Cardiac septum (tissue), 1 donor: ENCODE measurements around the gene ABHD6. TPM values are rescaled to one million over a fixed set of nuclear protein-coding genes. Genes with fewer than 3 reads are reported as not detected.

ENCODE experiments used
- DNase-seq: peaks from one replicate; pipeline ENCODE4 v3.0.0-alpha.2; 2020; ENCODE audit warnings: low spot score
- intact Hi-C: fragments of 100-400 bp; cut with DNase I; formaldehyde crosslinking; loops from one replicate; pipeline ENCODE4 v1.14.0; 2022
- total RNA-seq: library from RNA; stranded (reverse); fragmentation: NEBNext Ultra II Directional; extraction: Animal tissue kit (Norgen Biotek cat#: 25700); gene quantifications from one replicate; pipeline ENCODE4 v1.2.1, GENCODE V29; 2021
- donor health status: DM: no; HTN: no; CAD: no.

Gene ABHD6
- total RNA-seq, 1 donor from 2014 or later = 4.9 TPM

DNA sequence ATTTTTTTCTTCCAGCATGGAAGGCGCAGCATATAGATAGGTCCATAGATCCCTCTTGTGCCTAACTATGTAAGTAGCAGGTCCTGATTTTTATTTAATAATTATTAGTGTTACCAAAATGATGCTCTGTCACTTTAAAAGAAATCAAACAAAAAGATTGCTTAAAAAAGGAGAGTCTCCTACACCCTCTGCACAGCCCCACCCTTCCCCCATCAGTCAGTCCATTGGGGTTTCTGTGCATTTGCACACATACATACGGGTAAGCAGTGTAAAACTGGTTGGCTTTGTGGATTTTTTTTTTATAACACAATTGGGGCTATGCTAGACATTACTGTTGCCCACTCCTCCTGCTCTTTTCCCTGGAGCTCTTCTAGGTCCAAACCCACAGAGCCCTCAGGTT lies 61.5 kb downstream of the ABHD6 start:
- DNase-seq = no peak
- intact Hi-C loops = loop anchor here (2.0 kb wide), 1 partner anchor 112 kb away; no protein-coding TSS in a partner anchor

DNA sequence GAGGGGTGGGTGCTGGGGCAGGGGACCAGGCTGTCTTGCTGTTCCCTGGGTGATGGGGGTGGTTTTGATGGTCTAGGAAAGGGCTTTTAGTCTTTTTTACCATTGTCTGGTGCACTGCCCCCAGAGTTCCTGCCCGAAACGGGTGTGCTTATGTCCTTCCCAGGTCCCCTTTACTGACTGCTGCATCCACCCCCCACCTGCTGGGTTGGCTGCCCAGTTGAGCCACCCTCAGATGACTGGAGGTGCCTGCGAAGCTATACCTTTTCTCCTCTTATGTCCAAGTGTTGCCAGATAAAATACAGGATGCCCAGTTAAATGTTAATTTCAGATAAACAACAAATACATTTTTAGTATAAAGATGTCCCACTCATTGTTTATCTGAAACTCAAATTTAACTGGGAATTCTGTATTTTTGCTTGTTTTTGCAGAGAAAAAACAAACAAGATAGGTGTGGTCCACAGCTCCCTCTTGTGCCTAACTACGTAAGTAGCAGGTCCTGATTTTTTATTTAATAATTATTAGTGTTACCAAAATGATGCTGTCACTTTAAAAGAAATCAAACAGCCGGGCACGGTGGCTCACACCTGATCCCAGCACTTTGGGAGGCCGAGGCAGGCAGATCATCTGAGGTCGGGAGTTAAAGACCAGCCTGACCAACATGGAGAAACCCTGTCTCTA lies 62.4 kb downstream of the ABHD6 start:
- intact Hi-C loops = loop anchor here (2.0 kb wide), 1 partner anchor 113 kb away; no protein-coding TSS in a partner anchor
- DNase-seq = no peak

DNA sequence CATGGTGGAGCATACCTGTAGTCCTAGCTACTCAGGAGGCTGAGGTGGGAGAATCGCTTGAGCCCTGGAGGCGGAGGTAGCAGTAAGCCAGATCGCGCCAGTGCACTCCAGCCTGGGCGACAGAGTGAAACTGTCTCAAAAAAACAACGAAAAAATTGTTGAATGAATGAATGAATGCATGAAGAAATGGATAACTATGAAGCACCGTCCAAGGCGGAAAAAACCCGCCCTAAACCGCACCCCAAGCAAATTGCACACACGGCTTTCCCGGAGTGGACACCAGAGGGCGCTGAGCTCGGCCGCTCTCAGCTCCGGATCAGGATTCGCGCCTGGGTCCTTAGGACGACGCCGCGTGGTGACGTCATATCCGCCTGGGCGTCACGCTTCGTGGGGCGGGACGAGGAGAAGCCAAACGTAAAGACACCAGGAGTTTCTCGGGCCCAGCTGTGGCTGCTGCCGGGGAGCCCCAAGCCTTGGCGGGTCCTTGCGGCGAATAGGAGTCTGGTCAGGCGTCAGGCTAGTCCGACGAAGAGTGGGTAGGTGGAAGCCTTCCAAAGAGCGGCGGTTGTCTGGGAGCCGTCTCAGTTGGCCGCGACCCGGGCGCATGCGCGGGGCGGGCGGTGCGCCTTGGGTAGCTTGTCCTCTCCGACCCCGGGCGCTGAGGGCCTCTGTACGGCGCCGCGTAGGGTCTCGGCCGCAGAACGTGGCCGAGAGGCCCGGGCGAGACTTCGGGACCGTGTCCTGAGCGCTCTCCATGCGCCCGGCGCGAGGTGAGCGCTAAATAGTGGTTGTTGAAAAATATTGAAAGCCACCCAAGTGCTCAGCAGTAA lies 68.5 kb downstream of the ABHD6 start, which contains the start of the genes HTD2 and RPP14:
Gene HTD2, plus strand, starts transcription at position 639 of the 830 bp plus-strand sequence. CDS start 11,094 bp downstream, outside the sequence.
Gene RPP14, plus strand, starts transcription at position 364 of the 830 bp plus-strand sequence. CDS start 4,085 bp downstream, outside the sequence.
- DNase-seq = peak; percentile 99
- intact Hi-C loops = loop anchor here (1.0 to 5.0 kb wide), 4 partner anchors 27 to 226 kb away; partner anchors contain the start of genes ABHD6 and KCTD6

DNA sequence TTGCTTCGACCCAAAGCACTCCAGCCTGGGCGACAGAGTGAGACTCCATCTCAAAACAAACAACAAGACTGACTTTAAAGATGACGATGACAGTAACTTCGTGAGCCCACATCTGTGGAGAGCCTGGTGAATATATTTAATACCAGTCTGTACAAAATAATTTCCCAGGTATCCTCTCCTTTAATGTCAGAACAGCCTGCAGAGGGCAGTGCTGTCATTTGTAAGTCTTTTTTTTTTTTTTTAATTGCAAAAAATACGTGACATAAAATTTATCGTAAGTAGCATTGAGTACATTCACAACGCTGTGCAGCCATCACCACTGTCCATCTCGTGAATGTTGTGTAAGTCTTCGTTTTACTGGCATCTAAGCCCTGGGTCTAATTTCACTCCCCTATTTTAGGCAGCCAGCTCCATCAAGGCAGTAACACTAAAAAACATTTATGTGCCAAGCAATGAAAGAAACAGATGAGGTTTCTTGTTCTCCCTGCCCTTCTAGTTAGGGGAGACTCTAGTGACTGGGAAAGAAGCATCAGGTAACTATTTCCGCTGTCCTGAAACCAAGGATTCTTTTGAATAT lies 70.1 kb downstream of the ABHD6 start:
- DNase-seq = no peak
- intact Hi-C loops = loop anchor here (5.0 kb wide), 2 partner anchors 185 to 225 kb away; partner anchors contain the start of gene KCTD6

DNA sequence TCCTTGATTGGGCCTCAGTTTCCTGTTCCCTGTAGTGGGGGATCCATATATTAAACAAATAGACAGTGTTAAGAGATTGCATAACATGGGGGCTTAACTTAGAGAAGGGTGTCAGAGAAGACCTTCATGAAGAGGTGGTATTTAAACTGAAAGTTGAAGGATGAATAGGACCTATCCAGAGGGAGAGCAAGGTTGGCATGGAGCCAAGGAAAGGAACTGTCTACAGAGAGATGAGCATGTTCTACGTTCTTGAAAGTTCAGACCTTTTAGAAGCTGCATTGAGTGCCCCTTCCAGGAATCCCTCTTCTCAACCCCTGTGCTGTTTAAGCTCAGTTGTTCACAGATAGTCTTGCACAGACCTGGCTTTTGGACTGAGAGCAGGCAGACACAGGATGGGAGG lies 71.1 kb downstream of the ABHD6 start:
- intact Hi-C loops = loop anchor here (5.0 kb wide), 2 partner anchors 184 to 224 kb away; partner anchors contain the start of gene KCTD6
- no peak for DNase-seq

DNA sequence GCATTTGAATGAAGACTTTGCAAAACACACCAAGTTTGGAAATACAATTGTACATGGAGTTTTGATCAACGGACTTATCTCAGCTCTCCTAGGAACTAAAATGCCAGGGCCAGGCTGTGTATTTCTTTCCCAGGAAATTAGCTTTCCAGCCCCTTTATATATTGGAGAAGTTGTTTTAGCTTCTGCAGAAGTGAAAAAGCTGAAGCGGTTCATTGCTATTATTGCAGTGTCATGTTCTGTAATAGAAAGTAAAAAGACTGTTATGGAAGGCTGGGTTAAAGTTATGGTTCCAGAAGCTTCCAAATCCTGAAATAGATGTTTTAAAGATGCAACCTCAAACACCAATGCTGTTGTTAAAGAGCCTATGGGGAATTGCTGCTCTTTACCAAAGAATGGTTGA lies 80.2 kb downstream of the ABHD6 start:
- intact Hi-C loops = loop anchor here (10.0 kb wide), 1 partner anchor 317 kb away; no protein-coding TSS in a partner anchor
- no peak for DNase-seq

DNA sequence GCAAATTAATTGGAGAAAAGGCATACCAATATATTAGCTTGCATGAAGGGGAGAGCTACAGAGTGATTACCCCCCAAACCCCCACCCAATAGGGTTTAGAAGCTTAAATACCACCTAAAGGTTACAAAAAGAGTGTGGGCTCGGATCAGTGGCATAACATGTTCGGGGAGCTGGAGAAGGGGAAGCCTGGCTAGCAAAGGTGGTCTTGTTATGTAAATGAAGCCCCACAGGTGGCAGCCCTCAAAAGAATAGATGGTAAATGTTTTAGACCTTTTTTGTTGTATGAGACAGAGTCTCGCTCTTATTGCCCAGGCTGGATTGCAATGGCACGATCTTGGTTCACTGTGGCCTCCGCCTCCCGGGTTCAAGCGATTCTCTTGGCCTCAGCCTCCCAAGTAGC lies 84.2 kb downstream of the ABHD6 start:
- intact Hi-C loops = no loop called here
- no peak for DNase-seq

DNA sequence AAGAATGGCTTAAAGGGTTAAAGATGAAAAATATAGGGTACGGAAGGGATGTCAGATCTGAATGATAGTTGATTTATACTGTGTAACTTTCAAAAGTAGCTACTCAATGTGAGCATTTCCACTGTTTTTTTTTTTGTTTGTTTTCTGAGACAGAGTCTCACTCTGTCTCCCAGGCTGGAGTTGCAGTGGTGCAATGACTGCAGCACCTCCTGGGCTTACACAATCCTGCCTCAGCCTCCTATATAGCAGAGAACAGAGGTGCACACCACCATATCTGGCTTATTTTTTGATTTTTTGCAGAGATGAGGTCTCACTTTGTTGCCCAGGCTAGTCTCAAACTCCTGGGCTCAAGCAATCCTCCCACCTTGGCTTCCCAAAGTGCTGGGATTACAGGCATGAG lies 85.2 kb downstream of the ABHD6 start:
- no peak for DNase-seq
- intact Hi-C loops = no loop called here

DNA sequence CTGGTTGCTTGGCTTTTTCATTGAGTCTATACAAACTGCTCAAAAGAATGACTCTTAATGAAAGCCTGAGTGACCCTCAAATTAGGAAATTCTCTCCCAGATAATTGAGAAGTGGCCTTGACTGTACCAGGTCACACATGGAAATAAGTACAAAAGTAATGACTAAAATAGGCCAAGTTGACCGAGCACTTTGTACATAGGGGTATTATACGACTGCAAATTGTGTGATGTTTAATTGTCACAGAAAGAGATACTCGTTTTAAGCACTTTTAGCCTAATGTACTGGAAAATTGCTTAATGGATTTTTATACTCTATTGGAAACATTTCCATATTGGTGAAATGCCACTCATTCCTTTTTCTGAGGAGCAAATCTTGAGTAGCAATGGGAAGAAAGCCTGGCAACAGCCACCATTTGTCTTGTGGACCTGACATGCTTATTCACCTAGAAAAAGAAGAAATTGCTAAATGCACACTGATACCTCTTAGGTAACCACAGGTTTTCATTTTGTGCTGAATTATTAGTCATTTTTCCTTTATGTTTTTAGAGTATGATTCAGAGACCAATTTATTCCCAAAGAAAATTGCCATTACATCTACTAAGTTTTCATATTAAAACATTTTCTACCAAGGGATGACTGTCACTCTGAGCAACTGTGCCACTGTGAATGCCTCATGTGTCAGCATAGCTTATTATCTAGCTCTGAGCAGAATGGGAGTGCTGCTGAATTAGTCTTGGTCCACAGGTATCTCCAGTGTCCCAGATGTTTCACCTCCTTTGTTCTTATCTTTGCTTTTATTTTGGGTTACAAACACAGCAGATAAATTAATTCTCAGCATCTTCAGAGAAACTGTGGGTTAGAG lies 86.2 kb downstream of the ABHD6 start:
- DNase-seq = no peak
- intact Hi-C loops = no loop called here

DNA sequence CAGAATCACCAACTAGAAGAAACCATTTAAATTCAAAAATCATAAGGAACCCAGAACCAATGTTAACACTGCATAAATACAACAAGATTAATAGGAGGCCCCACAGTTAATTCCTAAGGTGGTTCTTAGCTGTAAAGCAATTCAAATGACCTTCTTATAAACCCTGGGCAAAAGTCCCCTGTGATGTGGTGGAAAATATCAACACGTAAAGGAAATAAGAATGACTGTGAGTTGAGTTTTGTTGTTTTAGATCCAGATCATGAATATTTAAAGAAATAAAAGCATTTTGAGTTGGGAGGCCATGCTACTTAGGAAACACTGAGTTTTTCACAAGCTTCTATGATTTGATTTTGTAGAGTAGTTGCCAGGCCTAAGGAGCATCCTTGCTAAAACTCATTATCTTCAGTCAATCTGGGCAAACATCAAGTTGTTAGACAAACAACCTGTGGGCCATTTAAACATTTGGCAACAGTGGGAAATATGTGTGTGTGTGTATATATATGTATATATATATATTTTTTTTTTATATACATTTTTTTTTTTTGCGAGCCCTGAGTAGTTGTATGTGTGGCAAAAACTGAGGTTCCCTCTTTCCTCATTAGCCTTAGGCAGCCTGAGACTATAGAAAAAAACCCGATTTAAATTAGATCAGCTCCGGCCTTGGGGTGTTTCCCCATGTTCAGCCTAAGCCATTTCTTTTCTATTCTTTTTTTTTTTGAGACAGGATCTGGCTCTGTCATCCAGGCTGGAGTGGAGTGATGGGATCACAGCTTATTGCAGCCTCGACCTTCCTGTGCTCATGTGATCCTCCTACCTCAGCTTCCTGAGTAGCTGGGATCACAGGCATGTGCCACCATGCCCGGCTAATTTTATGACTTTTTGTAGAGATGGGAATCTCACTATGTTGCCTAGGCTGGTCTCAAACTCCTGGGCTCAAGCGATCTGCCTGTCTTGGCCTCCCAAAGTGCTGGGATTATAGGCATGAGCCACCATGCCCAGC lies 87.1 kb downstream of the ABHD6 start:
- no peak for DNase-seq
- intact Hi-C loops = no loop called here

DNA sequence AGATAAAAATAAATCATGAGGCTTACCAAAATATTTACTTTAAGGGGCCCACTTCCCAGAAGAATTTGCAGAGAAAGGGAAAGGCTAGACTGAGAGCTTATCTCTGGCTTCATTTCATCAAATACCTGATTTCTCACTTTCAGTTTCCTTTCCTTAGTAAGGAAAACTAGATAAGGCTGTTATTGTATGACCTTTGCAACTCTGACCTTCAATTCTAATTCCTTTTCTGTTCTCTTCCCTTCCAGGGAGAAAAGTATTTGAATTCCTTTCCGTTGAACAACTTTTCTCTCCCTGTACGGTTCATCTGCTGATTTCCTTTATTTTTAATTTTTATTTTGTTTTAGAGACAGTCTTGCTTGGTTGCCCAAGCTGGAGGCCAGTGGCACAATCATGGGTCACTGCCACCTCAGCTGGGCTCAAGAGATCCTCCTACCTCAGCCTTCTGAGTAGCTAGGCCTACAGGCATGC lies 88.0 kb downstream of the ABHD6 start:
- no peak for DNase-seq
- intact Hi-C loops = no loop called here

DNA sequence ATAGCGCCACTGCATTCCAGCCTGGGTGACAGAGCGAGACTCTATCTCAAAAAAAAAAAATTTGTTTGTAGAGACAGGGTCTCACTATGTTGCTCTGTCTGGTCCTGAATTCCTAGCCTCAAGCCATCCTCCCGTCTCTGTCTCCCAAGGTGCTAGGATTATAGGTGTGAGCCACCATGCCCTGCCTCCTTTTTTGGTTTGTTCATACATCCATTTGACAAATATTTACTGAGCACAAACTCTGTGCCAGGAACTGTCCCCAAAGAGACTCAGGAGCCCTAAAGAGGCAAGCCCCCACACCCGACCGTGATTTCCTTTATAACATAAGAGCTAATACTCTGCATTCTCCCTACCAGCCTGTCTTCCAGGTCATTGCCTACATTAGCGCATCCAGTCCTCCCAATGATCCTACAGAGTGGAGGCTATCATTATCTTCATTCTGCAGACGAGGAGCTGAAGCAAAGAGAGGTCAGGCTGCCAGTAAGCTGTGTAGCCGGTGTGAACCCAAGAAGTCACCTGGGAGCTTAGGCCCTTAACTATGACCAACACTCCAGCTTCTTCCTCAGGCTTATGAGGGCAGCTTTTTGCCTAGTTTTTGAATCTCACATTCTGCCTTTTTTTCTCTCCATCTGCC lies 88.8 kb downstream of the ABHD6 start:
- intact Hi-C loops = no loop called here
- DNase-seq = no peak

DNA sequence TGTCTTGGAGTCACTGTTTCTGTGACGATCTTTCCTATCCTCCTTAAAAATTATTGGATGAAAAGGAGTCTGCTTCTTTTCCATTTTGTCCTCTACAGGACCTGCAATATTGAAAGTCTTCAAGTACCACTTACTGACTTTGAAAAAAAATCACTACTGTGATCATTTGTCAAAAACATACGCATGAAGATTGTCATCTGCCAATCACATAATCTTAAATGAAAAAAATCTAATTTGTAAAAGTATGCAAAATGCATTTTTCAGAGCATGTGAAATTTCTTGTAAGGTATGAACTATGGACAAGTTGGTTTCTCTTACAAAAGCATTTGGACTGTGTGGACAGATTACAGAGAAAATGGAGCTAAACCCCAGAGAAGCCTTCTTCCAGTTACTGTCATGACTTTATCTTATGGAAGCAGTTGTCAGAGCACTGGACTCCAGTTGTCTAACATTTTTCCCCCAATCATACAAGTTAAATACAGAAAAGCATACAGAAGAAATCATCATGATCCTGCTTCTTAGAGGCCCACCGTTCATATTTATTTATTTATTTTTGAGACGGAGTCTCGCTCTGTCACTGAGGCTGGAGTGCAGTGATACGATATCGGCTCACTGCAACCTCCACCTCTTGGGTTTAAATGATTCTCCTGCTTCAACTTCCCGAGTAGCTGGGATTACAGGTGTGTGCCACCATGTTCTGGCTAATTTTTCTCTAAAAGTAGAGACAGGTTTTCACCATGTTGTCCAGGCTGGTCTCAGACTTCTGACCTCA lies 91.7 kb downstream of the ABHD6 start:
- intact Hi-C loops = no loop called here
- no peak for DNase-seq

DNA sequence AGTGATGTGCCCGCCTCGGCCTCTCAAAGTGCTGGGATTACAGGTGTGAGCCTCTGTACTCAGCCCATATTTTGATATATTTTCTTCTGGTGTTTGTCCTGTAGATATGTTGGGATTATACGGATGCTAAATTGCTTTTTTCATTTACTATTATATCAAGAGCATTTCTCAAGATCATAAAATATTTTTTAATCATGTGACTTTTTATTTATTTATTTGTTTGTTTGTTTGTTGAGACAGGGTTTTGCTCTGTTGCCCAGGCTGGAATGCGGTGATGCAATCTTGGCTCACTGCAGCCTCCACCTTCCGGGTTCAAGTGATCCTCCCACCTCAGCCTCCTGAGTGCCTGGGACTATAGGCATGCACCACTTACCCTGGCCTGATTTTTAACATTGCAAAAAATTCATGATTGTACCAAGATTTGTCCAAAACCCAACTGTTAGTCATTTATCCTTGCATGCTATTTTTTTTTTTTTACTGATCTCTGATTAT lies 92.4 kb downstream of the ABHD6 start:
- intact Hi-C loops = loop anchor here (5.0 to 10.0 kb wide), 3 partner anchors 67 to 205 kb away; partner anchors contain the start of gene ACOX2
- no peak for DNase-seq

DNA sequence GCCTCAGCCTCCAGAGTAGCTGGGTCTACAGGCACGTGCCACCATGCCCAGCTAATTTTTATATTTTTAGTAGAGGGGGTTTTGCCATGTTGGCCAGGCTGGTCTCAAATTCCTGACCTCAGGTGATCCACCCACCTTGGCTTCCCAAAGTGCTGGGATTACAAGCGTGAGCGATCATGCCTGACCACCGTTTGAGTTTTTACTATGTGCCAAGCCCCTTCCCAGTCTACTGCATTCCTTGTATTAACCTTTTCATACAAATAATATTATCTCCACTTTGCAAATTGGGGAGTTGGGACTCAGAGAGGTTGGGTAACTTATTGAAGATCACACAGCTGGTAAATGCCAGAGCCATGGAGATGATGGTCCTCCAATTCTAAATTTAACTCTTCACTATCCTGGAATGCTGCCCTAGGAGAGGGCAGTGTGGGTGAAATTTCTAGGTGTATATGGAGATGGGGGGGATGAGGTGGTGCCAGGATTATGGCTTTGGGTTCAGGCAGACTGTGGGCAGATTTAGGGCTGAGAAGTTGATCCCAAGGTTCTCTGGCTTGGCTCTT lies 94.1 kb downstream of the ABHD6 start:
- intact Hi-C loops = loop anchor here (1.0 to 10.0 kb wide), 5 partner anchors 66 to 203 kb away; partner anchors contain the start of genes ACOX2, KCTD6 and PDHB
- no peak for DNase-seq
